ENCODE data around the gene EEF1A2.

The EEF1A2 gene

DNA sequence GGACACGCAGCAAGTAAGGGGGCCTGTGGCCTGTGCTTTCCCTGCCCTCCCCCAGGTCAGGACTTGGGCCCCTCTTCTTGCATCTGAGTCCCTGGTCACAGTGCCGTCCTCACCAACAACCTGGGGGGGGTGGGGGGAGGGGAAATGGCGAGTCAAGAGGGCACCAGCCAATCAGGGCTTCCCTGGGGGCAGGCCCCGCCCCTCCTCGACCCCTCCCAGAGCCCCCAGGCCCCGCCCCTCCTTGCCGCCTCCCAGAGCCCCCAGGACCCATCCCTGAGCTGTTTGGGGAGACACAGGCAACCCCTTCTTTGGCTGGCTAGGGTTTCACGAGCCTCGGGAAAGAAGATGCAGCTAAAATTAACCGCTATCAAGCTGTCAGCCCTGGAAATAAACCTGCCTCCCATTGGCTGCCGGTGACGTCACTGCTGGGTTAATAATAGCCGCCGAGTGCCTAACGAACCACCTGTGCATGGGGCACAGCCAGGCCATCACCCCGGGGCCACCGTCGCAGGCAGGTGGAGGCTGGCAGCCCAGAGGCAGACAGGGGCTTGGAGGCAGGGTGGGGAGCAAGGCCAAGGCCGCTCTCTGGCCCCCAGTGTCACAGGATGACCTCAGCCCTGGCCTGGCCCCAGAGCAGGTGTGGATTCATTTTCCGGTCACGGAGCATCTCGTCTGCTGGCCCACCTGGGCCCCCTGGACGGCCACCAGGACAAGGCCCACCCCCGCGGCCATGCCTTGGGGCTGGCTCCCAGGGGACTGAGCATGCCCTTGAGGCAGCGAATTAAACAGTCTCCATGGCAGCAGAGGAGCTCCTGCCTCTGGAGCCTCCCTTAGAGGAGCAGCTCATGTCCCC, 3.2 kb upstream of the EEF1A2 start:
- Histone ChIP-seq H3K36me3 (ENCODE audit: control insufficient read depth, insufficient read depth, low read length) (no peaks in the 10 kb centered on the region), H4K8ac (ENCODE audit: low read depth, low read length) (no peak overlapping the region), H2BK120ac (ENCODE audit: low read depth, low read length) (no peak overlapping the region), H3K9ac (ENCODE audit: low read length) (no peak overlapping the region), H3K23ac (ENCODE audit: low read length) (no peak overlapping the region), H3K4me2 (ENCODE audit: low read length) (no peak overlapping the region), H3K4ac (ENCODE audit: low read depth, low read length) (no peak overlapping the region), H3K4me1 (ENCODE audit: control insufficient read depth, low read depth, low read length) (no peaks in the 10 kb centered on the region), H2BK5ac (ENCODE audit: low read length) (no peak overlapping the region), H3K4me3 (ENCODE audit: low read length) (no peak overlapping the region), H4K5ac (ENCODE audit: low read length) (no peak overlapping the region), H3K56ac (ENCODE audit: low read length) (no peak overlapping the region), H2BK15ac (replicated peaks; ENCODE audit: low read depth) (no peak overlapping the region), H3K79me1 (ENCODE audit: low read length) (no peaks in the 10 kb centered on the region), H3K79me2 (ENCODE audit: control insufficient read depth, insufficient read depth, low read length) (no peaks in the 10 kb centered on the region), H3K27me3 (ENCODE audit: insufficient read depth, low read length, poor library complexity) (peaks cover 2% of the 10 kb centered on the region), H3K18ac (ENCODE audit: low read length) (no peak overlapping the region), H3K27ac (ENCODE audit: low read depth, low read length) (no peak overlapping the region), H2AK5ac (ENCODE audit: low read length) (no peak overlapping the region)
- WGBS (ENCODE audit: extremely low coverage, insufficient coverage, low lambda C conversion rate): no CpG with 5 or more reads among the region's 26 CpGs
- peak; percentile 48 for DNase-seq

DNA sequence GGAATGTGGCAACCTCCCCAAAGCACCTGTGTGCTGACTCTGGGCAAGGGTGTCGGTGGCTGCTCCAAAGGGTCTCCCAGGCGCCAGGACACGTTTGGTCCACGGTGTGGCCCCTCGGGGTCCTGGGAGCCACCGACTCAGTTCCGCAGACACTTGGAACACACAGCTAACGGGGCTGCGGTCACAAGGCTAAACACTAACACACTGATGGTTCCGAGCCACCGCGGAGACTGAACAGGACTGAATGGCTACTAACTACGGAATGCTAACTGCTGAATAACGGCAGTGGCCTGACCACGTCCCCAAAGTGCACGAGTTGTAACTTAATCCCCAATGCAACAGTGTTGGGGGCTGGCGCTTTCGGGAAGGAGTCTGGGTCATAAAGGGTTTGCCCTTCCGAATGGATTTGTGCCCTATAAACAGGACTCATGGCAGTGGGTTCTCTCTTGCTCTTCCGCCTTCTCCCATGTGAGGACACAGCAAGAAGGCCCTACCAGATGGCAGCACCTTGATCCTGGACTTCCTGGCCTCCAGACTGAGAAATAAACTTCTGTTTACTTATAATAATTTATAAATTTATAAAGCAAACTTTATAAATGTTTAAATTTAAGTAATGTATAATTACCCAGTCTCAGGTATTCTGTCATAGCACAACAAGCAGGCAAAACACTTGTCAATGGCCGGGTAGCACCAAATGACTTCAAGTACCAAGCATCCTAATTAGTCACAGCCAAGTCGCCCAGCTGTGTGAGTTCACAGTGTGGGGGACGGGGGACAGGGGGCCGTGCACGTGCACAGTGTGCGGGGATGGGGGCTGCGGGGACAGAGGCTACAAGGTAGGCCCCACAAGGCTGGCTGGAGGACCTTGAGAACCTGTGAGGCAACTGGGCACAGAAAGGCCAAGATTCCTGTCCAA, 2.3 kb upstream of the EEF1A2 start:
- DNase-seq: no peak
- Histone ChIP-seq H3K27me3 (ENCODE audit: insufficient read depth, low read length, poor library complexity) (peaks cover 2% of the 10 kb centered on the region), H3K36me3 (ENCODE audit: control insufficient read depth, insufficient read depth, low read length) (no peaks in the 10 kb centered on the region), H2AK5ac (ENCODE audit: low read length) (no peak overlapping the region), H4K5ac (ENCODE audit: low read length) (no peak overlapping the region), H3K23ac (ENCODE audit: low read length) (no peak overlapping the region), H3K18ac (ENCODE audit: low read length) (no peak overlapping the region), H3K79me1 (ENCODE audit: low read length) (no peaks in the 10 kb centered on the region), H3K4me2 (ENCODE audit: low read length) (no peak overlapping the region), H3K4me3 (ENCODE audit: low read length) (no peak overlapping the region), H3K4ac (ENCODE audit: low read depth, low read length) (no peak overlapping the region), H3K27ac (ENCODE audit: low read depth, low read length) (no peak overlapping the region), H2BK15ac (replicated peaks; ENCODE audit: low read depth) (no peak overlapping the region), H3K79me2 (ENCODE audit: control insufficient read depth, insufficient read depth, low read length) (no peaks in the 10 kb centered on the region), H4K8ac (ENCODE audit: low read depth, low read length) (no peak overlapping the region), H2BK120ac (ENCODE audit: low read depth, low read length) (no peak overlapping the region), H2BK5ac (ENCODE audit: low read length) (no peak overlapping the region), H3K56ac (ENCODE audit: low read length) (no peak overlapping the region), H3K9ac (ENCODE audit: low read length) (no peak overlapping the region), H3K4me1 (ENCODE audit: control insufficient read depth, low read depth, low read length) (no peaks in the 10 kb centered on the region)
- WGBS (ENCODE audit: extremely low coverage, insufficient coverage, low lambda C conversion rate): no CpG with 5 or more reads among the region's 27 CpGs

GRCh38 chr20:63500151-63500901, 1.4 kb upstream of the EEF1A2 start:
- Histone ChIP-seq H3K18ac (ENCODE audit: low read length) (no peak overlapping the region), H3K4me1 (ENCODE audit: control insufficient read depth, low read depth, low read length) (no peaks in the 10 kb centered on the region), H3K4me2 (ENCODE audit: low read length) (no peak overlapping the region), H3K9ac (ENCODE audit: low read length) (no peak overlapping the region), H3K79me1 (ENCODE audit: low read length) (no peaks in the 10 kb centered on the region), H3K56ac (ENCODE audit: low read length) (no peak overlapping the region), H3K4ac (ENCODE audit: low read depth, low read length) (no peak overlapping the region), H3K36me3 (ENCODE audit: control insufficient read depth, insufficient read depth, low read length) (no peaks in the 10 kb centered on the region), H2BK120ac (ENCODE audit: low read depth, low read length) (no peak overlapping the region), H4K5ac (ENCODE audit: low read length) (no peak overlapping the region), H3K4me3 (ENCODE audit: low read length) (no peak overlapping the region), H3K23ac (ENCODE audit: low read length) (no peak overlapping the region), H3K27ac (ENCODE audit: low read depth, low read length) (no peak overlapping the region), H2BK5ac (ENCODE audit: low read length) (no peak overlapping the region), H2BK15ac (replicated peaks; ENCODE audit: low read depth) (no peak overlapping the region), H4K8ac (ENCODE audit: low read depth, low read length) (no peak overlapping the region), H3K79me2 (ENCODE audit: control insufficient read depth, insufficient read depth, low read length) (no peaks in the 10 kb centered on the region), H3K27me3 (ENCODE audit: insufficient read depth, low read length, poor library complexity) (peaks cover 2% of the 10 kb centered on the region), H2AK5ac (ENCODE audit: low read length) (no peak overlapping the region)
- no CpG with 5 or more reads among the region's 24 CpGs for WGBS (ENCODE audit: extremely low coverage, insufficient coverage, low lambda C conversion rate)
- no peak for DNase-seq

- Histone ChIP-seq H3K4me2 (ENCODE audit: low read length) (no peak overlapping the region), H2BK15ac (replicated peaks; ENCODE audit: low read depth) (no peak overlapping the region), H3K36me3 (ENCODE audit: control insufficient read depth, insufficient read depth, low read length) (no peaks in the 10 kb centered on the region), H3K27me3 (ENCODE audit: insufficient read depth, low read length, poor library complexity) (peaks cover 2% of the 10 kb centered on the region), H3K23ac (ENCODE audit: low read length) (no peak overlapping the region), H3K18ac (ENCODE audit: low read length) (no peak overlapping the region), H4K8ac (ENCODE audit: low read depth, low read length) (no peak overlapping the region), H2AK5ac (ENCODE audit: low read length) (no peak overlapping the region), H2BK120ac (ENCODE audit: low read depth, low read length) (no peak overlapping the region), H3K56ac (ENCODE audit: low read length) (peak overlapping the region; percentile 49), H3K27ac (ENCODE audit: low read depth, low read length) (no peak overlapping the region), H3K79me1 (ENCODE audit: low read length) (no peaks in the 10 kb centered on the region), H3K4me3 (ENCODE audit: low read length) (no peak overlapping the region), H3K4me1 (ENCODE audit: control insufficient read depth, low read depth, low read length) (no peaks in the 10 kb centered on the region), H4K5ac (ENCODE audit: low read length) (no peak overlapping the region), H2BK5ac (ENCODE audit: low read length) (no peak overlapping the region), H3K9ac (ENCODE audit: low read length) (peak overlapping the region; percentile 16), H3K79me2 (ENCODE audit: control insufficient read depth, insufficient read depth, low read length) (no peaks in the 10 kb centered on the region), H3K4ac (ENCODE audit: low read depth, low read length) (no peak overlapping the region)
- no peak for DNase-seq
- WGBS (ENCODE audit: extremely low coverage, insufficient coverage, low lambda C conversion rate): no CpG with 5 or more reads among the region's 48 CpGs
These were observed 571 bp upstream of the EEF1A2 start for GRCh38 chr20:63499338-63499969.
